NCI-H460 (cell line): Measurements from ENCODE around the gene DLX4. TPM values are rescaled to one million over a fixed set of nuclear protein-coding genes. Genes with fewer than 3 reads are reported as not detected.

Experiments used
- DNase-seq: peaks from one replicate; pipeline ENCODE4 v3.0.0-alpha.2; 2016; ENCODE audit warnings: low read depth; ENCODE audit errors: extremely low read depth
- small RNA-seq, 2 experiments: library from RNA; depleted of rRNA; stranded (forward); fragments of <200 nt; gene quantifications; one replicate each; pipeline ENCODE3, GENCODE V24; 2014
- total RNA-seq: library from RNA; depleted of rRNA; stranded (reverse); fragments of >200 nt; shearing (Covaris generic); gene quantifications from 2 replicates; pipeline ENCODE4 v1.2.3, GENCODE V29; 2014; rRNA removed

The DLX4 gene
- total RNA-seq, 1 experiment from 2014 or later = 0.54 TPM

- no peak for DNase-seq
These were observed 30.0 kb downstream of the DLX4 start for GRCh38 chr17:49998836-49999511.

- DNase-seq = no peak
These were observed 34.9 kb downstream of the DLX4 start for GRCh38 chr17:50003911-50004310.

- DNase-seq = no peak
These were observed 40.3 kb downstream of the DLX4 start for GRCh38 chr17:50009282-50009681.

GRCh38 chr17:50013079-50013478 is 44.1 kb downstream of the DLX4 start:
- DNase-seq = no peak

GRCh38 chr17:50014471-50015088 is 45.6 kb downstream of the DLX4 start:
- no peak for DNase-seq

GRCh38 chr17:50015146-50015545 is 46.2 kb downstream of the DLX4 start:
- no peak for DNase-seq

GRCh38 chr17:50018909-50019308 is 49.9 kb downstream of the DLX4 start:
- DNase-seq = no peak

DNA sequence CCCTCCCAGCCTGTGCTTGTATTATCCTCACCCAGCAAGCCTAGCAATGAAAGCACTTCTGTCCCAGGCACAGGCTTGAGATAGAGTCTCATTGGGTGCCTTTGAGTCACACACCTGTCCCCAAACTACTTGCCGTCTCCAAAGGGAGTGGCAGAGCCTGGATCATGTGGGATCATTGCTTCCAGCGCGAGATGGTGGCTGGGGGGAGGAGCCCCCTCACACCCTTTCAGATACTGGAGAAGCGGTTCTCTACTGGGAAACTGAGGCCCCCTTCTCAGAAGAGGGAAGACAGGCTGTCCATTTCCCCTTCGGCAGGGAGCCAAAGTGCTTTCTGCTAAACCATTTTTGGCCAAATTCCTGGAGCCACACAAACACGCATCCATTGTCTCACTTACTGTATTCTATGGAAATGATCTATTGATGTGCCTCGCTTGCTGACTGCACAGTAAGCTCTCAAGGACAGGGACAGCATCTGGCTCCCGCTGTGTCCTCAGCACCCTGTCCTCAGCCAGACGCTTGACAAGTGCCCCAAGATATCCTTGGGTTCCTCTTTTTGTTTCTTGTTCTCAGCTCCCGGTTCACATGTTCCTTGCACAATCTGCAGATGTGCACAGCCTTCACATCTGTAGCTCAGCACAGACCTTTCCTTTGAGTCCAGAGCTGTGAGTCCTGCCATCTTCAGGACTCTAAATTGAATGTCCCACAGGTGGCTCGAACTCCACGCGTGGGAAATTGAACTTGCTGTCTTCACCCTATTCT is 52.0 kb downstream of the DLX4 start:
- DNase-seq = no peak

DNA sequence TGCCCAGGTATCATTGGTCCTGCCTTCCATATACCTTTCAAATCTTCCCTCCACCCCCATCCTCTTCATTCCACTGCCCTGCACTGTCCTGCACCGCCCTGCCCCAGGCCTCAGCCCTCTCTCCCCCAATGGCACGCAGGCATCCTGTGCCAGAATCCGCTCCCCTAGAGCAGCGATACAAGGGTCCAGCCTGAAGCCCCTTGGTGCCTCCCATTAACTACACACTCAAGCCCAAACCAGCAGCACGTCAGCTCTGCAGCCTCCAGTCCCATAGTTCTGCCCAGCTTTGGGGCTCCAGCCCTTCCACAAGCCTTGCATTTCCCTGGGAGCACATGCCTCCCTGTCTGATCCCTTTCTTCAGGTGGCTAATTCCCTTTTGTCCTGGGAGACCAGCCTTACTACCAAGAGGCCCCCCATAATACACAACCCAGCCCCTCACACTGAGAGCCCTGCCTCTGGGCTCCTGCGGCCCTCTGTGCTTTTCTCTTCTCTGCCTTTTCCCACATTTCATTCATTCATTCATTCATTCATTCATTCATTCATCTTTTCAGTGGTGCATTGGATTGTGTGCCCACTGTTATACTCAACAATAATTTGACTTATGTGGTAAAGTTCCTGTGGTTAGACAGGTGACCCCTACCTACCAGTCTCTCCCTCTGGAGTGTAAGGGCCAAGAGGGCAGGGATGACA is 52.8 kb downstream of the DLX4 start:
- no peak for DNase-seq

GRCh38 chr17:50022463-50023130 is 53.6 kb downstream of the DLX4 start:
- no peak for DNase-seq

- no peak for DNase-seq
These were observed 54.5 kb downstream of the DLX4 start for GRCh38 chr17:50023520-50023919.

Small RNA genes within 50 kb of the gene (small RNA-seq; reads per million reads assigned to genes)
- gene RNU6-1313P = 0 reads per million in 2 experiments

Other genes starting within 250 kb of the DLX4 start
- 0.42 and 1.7 TPM in 2 replicates for gene FAM117A, start 205.1 kb upstream of the DLX4 start, total RNA-seq
- 31.2 and 36.5 TPM in 2 replicates for gene KAT7, start 180.5 kb upstream of the DLX4 start, total RNA-seq
- gene TAC4, start 121.1 kb upstream of the DLX4 start, total RNA-seq = not detected in 2 replicates
- gene DLX3, start 26.0 kb downstream of the DLX4 start, total RNA-seq = not detected in 2 replicates
- gene ITGA3, start 86.9 kb downstream of the DLX4 start, total RNA-seq = 19.5 and 23.3 TPM in 2 replicates
- 3.9 and 4.4 TPM in 2 replicates for gene PDK2, start 126.2 kb downstream of the DLX4 start, total RNA-seq
- gene SAMD14, start 161.0 kb downstream of the DLX4 start, total RNA-seq = not detected in 2 replicates
- 38.9 and 40.6 TPM in 2 replicates for gene PPP1R9B, start 181.5 kb downstream of the DLX4 start, total RNA-seq
- gene SGCA, start 196.8 kb downstream of the DLX4 start, total RNA-seq = not detected in 2 replicates
- gene COL1A1, start 232.4 kb downstream of the DLX4 start, total RNA-seq = 0.66 and 1.2 TPM in 2 replicates